Prostate gland (tissue), 2 donors: Measurements from ENCODE around the gene MYO5B.

Source experiments
- POLR2A ChIP-seq: fragments of 450-650 bp; IDR thresholded peaks from one replicate; pipeline ENCODE4 v1.6.1; 2016; ENCODE audit warnings: antibody characterized with exemption, mild to moderate bottlenecking
- POLR2AphosphoS5 ChIP-seq: sonication (generic); formaldehyde crosslinking; IDR thresholded peaks from one replicate; pipeline ENCODE4 v1.6.1; 2017; ENCODE audit warnings: antibody characterized with exemption
- TF ChIP-seq, protein P1 (sequence below), 4 experiments: fragments of 200-600 bp in 2 of 4; fragments of 450-650 bp in 2 of 4; sonication (generic) in 2 of 4; IDR thresholded peaks; 1 replicate in 3 of 4; 2 replicates in 1 of 4; pipeline ENCODE4 v1.5.1; 2016 to 2019; ENCODE audit warnings: antibody characterized with exemption in 4 of 4, mild to moderate bottlenecking in 2 of 4, moderate library complexity in 2 of 4

DNA sequence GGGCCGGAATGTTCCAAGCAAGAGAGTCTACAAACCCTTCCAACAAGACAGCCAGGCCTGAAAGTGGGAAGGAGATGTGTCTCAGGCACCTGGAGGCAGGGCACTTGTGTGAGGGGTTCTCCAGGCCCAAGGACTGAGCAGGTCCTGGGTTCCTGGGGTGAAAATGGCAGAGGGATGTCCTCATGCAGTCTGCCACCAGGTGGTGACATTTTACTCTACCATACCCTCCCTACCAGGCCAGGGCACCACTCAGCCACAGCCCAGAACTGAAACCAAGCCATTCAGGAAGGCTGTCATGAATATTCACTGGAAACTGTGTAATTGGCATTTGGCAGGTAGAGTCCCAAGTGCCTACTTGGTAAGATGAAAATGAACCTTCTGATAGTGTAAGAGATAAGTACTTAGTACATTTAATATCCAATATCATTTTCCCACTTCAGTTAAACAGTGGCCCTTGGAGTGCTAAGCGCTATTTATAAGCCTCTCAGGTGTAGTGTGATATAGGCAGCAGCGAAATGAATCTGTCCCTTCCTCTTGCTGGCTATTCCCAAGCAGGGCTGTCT, 185.1 kb downstream of the MYO5B start:
- TF ChIP-seq, protein P1, sequence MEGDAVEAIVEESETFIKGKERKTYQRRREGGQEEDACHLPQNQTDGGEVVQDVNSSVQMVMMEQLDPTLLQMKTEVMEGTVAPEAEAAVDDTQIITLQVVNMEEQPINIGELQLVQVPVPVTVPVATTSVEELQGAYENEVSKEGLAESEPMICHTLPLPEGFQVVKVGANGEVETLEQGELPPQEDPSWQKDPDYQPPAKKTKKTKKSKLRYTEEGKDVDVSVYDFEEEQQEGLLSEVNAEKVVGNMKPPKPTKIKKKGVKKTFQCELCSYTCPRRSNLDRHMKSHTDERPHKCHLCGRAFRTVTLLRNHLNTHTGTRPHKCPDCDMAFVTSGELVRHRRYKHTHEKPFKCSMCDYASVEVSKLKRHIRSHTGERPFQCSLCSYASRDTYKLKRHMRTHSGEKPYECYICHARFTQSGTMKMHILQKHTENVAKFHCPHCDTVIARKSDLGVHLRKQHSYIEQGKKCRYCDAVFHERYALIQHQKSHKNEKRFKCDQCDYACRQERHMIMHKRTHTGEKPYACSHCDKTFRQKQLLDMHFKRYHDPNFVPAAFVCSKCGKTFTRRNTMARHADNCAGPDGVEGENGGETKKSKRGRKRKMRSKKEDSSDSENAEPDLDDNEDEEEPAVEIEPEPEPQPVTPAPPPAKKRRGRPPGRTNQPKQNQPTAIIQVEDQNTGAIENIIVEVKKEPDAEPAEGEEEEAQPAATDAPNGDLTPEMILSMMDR (IDR thresholded peaks at IDR 0.05) = peak in 3 of 4 experiments; percentile 42 to 74 (median 48)
- TF ChIP-seq POLR2A (no peak), POLR2AphosphoS5 (no peak)
